Measurements from ENCODE around the gene CNOT6L. TPM values are rescaled to one million over a fixed set of nuclear protein-coding genes. Genes with fewer than 3 reads are reported as not detected.
"Not testable (repeated sequence)": the region's sequence is repeated elsewhere in the genome, so short reads cannot be mapped to it uniquely, and the experiment has no call there.

The CNOT6L gene
- total RNA-seq, 4 donors from 2014 or later: 22.5 to 44.2 (median 35.5) TPM

GRCh38 chr4:77740480-77740879, 78.7 kb downstream of the CNOT6L start:
- intact Hi-C loops (cut with DNase I): no loop called here
- Histone ChIP-seq H3K36me3 (no peaks in the 10 kb centered on the region), H3K27ac (no peak overlapping the region), H3K4me3 (replicated peaks in 1 of 3) (no peak overlapping the region), H3K9me3 (no peaks in the 10 kb centered on the region), H3K27me3 (no peaks in the 10 kb centered on the region), H3K4me1 (peaks cover 0 to 4% of the 10 kb centered on the region in 2 donors)
- no peak for TF ChIP-seq CTCF (IDR thresholded peaks at IDR 0.05)
- no peak for TF ChIP-seq POLR2A (IDR thresholded peaks at IDR 0.05)
- DNase-seq: no peak
- WGBS, 2 donors: 92 to 93% methylated on average over 4 of the region's 4 CpGs

GRCh38 chr4:77734928-77735327, 84.2 kb downstream of the CNOT6L start:
- no peak overlapping the region for H3K4me3 ChIP-seq (replicated peaks in 1 of 3)
- 83 to 86% methylated on average over 4 of the region's 4 CpGs for WGBS, 2 donors
- H3K4me1 ChIP-seq: no peaks in the 10 kb centered on the region
- intact Hi-C loops (cut with DNase I): no loop called here
- H3K36me3 ChIP-seq: no peaks in the 10 kb centered on the region
- H3K9me3 ChIP-seq: no peaks in the 10 kb centered on the region
- H3K27me3 ChIP-seq: no peaks in the 10 kb centered on the region
- no peak for TF ChIP-seq POLR2A (IDR thresholded peaks at IDR 0.05)
- no peak for DNase-seq
- H3K27ac ChIP-seq: no peak overlapping the region

GRCh38 chr4:77731656-77732055, 87.5 kb downstream of the CNOT6L start:
- WGBS, 2 donors: 85 to 89% methylated on average over 1 of the region's 1 CpG
- TF ChIP-seq POLR2A (IDR thresholded peaks at IDR 0.05): no peak
- no peak for TF ChIP-seq CTCF (IDR thresholded peaks at IDR 0.05)
- no peak overlapping the region for H3K27ac ChIP-seq
- no peaks in the 10 kb centered on the region for H3K4me1 ChIP-seq
- intact Hi-C loops (cut with DNase I): no loop called here
- H3K9me3 ChIP-seq: no peaks in the 10 kb centered on the region
- no peak for DNase-seq
- H3K36me3 ChIP-seq: peaks cover 0 to 9% of the 10 kb centered on the region in 2 donors
- H3K27me3 ChIP-seq: no peaks in the 10 kb centered on the region
- no peak overlapping the region for H3K4me3 ChIP-seq (replicated peaks in 1 of 3)

- intact Hi-C loops (cut with DNase I): no loop called here
- 100% methylated on average over 1 of the region's 1 CpG for WGBS, 2 donors
- no peak overlapping the region for H3K27ac ChIP-seq
- DNase-seq: no peak
- peaks cover 9 to 22% of the 10 kb centered on the region in 2 donors for H3K36me3 ChIP-seq
- H3K4me1 ChIP-seq: no peaks in the 10 kb centered on the region
- H3K27me3 ChIP-seq: no peaks in the 10 kb centered on the region
- TF ChIP-seq POLR2A (IDR thresholded peaks at IDR 0.05) (no peak), CTCF (IDR thresholded peaks at IDR 0.05) (no peak)
- no peaks in the 10 kb centered on the region for H3K9me3 ChIP-seq
- H3K4me3 ChIP-seq (replicated peaks in 1 of 3): no peak overlapping the region
Measured at GRCh38 chr4:77728420-77728819, 90.7 kb downstream of the CNOT6L start.

GRCh38 chr4:77721073-77721472, 98.1 kb downstream of the CNOT6L start:
- TF ChIP-seq CTCF (IDR thresholded peaks at IDR 0.05): no peak
- TF ChIP-seq POLR2A (IDR thresholded peaks at IDR 0.05): no peak
- intact Hi-C loops (cut with DNase I): no loop called here
- no peak for DNase-seq
- Histone ChIP-seq H3K27me3 (no peaks in the 10 kb centered on the region), H3K36me3 (peaks cover 6 to 11% of the 10 kb centered on the region in 2 donors), H3K27ac (no peak overlapping the region), H3K4me1 (no peaks in the 10 kb centered on the region), H3K9me3 (no peaks in the 10 kb centered on the region), H3K4me3 (replicated peaks in 1 of 3) (no peak overlapping the region)

GRCh38 chr4:77718500-77718899, 100.7 kb downstream of the CNOT6L start:
- H3K4me1 ChIP-seq; DNase-seq; H3K4me3 ChIP-seq (replicated peaks in 1 of 3); H3K27me3 ChIP-seq; H3K27ac ChIP-seq; H3K9me3 ChIP-seq; H3K36me3 ChIP-seq; intact Hi-C loops (cut with DNase I): not testable (repeated sequence)
- WGBS, 2 donors: 87 to 89% methylated on average over 3 of the region's 3 CpGs
